ENCODE measurements around the gene CDK19.

GRCh38 chr6:110652520-110652919 is 162.7 kb downstream of the CDK19 start:
- no peak for TF ChIP-seq CTCF (IDR thresholded peaks at IDR 0.05; ENCODE audit: poor library complexity, severe bottlenecking)
- TF ChIP-seq EP300 (conservative IDR thresholded peaks at IDR 0.05; ENCODE audit: poor library complexity, severe bottlenecking), result no peak
- TF ChIP-seq TAF1 (IDR thresholded peaks at IDR 0.05; ENCODE audit: low read depth), result no peak
- TF ChIP-seq SMC3 (conservative IDR thresholded peaks at IDR 0.05; ENCODE audit: poor library complexity), result no peak
- no peak for TF ChIP-seq MXI1 (conservative IDR thresholded peaks at IDR 0.05; ENCODE audit: poor library complexity, severe bottlenecking)
- TF ChIP-seq REST (IDR thresholded peaks at IDR 0.05; ENCODE audit: borderline replicate concordance), result no peak
- no peak for TF ChIP-seq EZH2 (IDR thresholded peaks at IDR 0.05; ENCODE audit: borderline replicate concordance, insufficient read depth, low read length, poor library complexity, severe bottlenecking)
- TF ChIP-seq POLR2AphosphoS5 (IDR thresholded peaks at IDR 0.05), result no peak

Measured in neural cell (in vitro differentiated cells).